ENCODE results near the gene CCR6.

DNA sequence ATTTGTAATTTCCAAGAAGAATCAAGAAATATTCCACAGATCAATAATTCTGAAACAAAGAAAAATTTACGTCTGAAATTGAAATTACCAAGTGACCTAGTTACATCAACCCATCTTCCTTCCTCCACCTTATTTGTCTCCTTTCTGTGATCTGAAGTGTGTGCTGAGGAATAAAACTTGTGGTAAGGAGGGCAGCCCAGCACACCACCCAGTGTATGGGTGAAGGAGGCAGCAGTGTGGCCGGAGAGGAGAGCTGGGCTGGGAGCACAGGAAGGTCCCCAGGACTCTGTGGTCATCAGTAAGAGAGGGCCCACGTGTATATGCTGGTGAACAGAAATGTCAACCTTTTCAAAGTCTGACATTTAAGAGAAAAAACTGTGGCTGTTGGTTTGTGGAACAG, 11.3 kb upstream of the CCR6 start:
- TF ChIP-seq POLR2AphosphoS5 (IDR thresholded peaks at IDR 0.05), result no peak
- TF ChIP-seq, protein P1, sequence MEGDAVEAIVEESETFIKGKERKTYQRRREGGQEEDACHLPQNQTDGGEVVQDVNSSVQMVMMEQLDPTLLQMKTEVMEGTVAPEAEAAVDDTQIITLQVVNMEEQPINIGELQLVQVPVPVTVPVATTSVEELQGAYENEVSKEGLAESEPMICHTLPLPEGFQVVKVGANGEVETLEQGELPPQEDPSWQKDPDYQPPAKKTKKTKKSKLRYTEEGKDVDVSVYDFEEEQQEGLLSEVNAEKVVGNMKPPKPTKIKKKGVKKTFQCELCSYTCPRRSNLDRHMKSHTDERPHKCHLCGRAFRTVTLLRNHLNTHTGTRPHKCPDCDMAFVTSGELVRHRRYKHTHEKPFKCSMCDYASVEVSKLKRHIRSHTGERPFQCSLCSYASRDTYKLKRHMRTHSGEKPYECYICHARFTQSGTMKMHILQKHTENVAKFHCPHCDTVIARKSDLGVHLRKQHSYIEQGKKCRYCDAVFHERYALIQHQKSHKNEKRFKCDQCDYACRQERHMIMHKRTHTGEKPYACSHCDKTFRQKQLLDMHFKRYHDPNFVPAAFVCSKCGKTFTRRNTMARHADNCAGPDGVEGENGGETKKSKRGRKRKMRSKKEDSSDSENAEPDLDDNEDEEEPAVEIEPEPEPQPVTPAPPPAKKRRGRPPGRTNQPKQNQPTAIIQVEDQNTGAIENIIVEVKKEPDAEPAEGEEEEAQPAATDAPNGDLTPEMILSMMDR (IDR thresholded peaks at IDR 0.05), result no peak

Data from sigmoid colon (tissue), 4 donors.